Measurements from ENCODE around the gene DES.
"Not testable (repeated sequence)": the region's sequence is repeated elsewhere in the genome, so short reads cannot be mapped to it uniquely, and the experiment has no call there.

DES gene

GRCh38 chr2:219400562-219400961, 17.6 kb upstream of the DES start:
- no peak for DNase-seq

- no peak for DNase-seq
These were observed 16.6 kb upstream of the DES start for GRCh38 chr2:219401606-219402005.

GRCh38 chr2:219402665-219403515, 15.3 kb upstream of the DES start:
- peak; percentile 49 for DNase-seq

- no peak for DNase-seq
These were observed 14.3 kb upstream of the DES start for GRCh38 chr2:219403861-219404260.

GRCh38 chr2:219404291-219404910, 13.8 kb upstream of the DES start:
- no peak for DNase-seq

- DNase-seq = no peak
These were observed 13.2 kb upstream of the DES start for GRCh38 chr2:219404954-219405353.

GRCh38 chr2:219405451-219405850, 12.7 kb upstream of the DES start:
- DNase-seq = no peak

- no peak for DNase-seq
These were observed 12.0 kb upstream of the DES start for GRCh38 chr2:219405958-219406860.

- DNase-seq = no peak
These were observed 11.3 kb upstream of the DES start for GRCh38 chr2:219406861-219407230.

- not testable (repeated sequence) for DNase-seq
These were observed 10.8 kb upstream of the DES start for GRCh38 chr2:219407343-219407742.

GRCh38 chr2:219408204-219408603, 10.0 kb upstream of the DES start:
- DNase-seq = no peak

GRCh38 chr2:219408631-219409030, 9.5 kb upstream of the DES start:
- no peak for DNase-seq

- DNase-seq = no peak
These were observed 8.6 kb upstream of the DES start for GRCh38 chr2:219409619-219410018.

GRCh38 chr2:219410390-219410789, 7.8 kb upstream of the DES start:
- DNase-seq = no peak

GRCh38 chr2:219414857-219415256, 3.3 kb upstream of the DES start:
- DNase-seq = no peak

GRCh38 chr2:219415580-219416234, 2.5 kb upstream of the DES start:
- no peak for DNase-seq

GRCh38 chr2:219416235-219416602, 2.0 kb upstream of the DES start:
- no peak for DNase-seq

- no peak for DNase-seq
These were observed 1.2 kb upstream of the DES start for GRCh38 chr2:219416938-219417337.

- DNase-seq = no peak
These were observed 803 bp upstream of the DES start for GRCh38 chr2:219417374-219417773.

GRCh38 chr2:219419012-219419324, 791 bp downstream of the DES start:
- DNase-seq = no peak

GRCh38 chr2:219419331-219420197, 1.4 kb downstream of the DES start:
- no peak for DNase-seq

GRCh38 chr2:219420687-219421086, 2.5 kb downstream of the DES start:
- no peak for DNase-seq

All from stimulated activated CD4-positive, alpha-beta T cell treated with anti-CD3 and anti-CD28 coated beads, Interleukin-4, amount 100 ng/mL, for 1 hour (primary cell).